Naive thymus-derived CD8-positive, alpha-beta T cell (primary cell): ENCODE measurements around the gene TAOK2. TPM values are rescaled to one million over a fixed set of nuclear protein-coding genes. Genes with fewer than 3 reads are reported as not detected.
A peak's percentile ranks its signal among the peaks of the same experiment; 100 is the strongest.

Experiments used
- ATAC-seq, 2 donors: fragments of 150-1000 bp; cut with Tn5 transposase in 1 of 2; sonication (Bioruptor Pico), chemical (Tn5 transposase) in 1 of 2; 1 replicate in 1 of 2; 2 replicates in 1 of 2; pipeline ENCODE4 v1.10.0; 2021; ENCODE audit warnings: mild to moderate bottlenecking in 2 of 2, moderate library complexity in 2 of 2
- POLR2A ChIA-PET: fragments of 350-600 bp; sonication (Branson Sonifier 250); formaldehyde crosslinking; loops from one replicate; lab custom pipeline; 2021; ENCODE audit warnings: antibody characterized with exemption; lab: Charles Lee
- DNase-seq, 10 donors: peaks; one replicate each; pipeline versions ENCODE4 v3.0.0 to v3.0.0-alpha.2; 2020 to 2022
- H3K27ac Mint-ChIP-seq, 10 donors: one replicate each; pipeline ENCODE4 v1.8.0; 2020 to 2022; ENCODE audit warnings: mild to moderate bottlenecking in 10 of 10, mixed read lengths in 10 of 10, moderate library complexity in 4 of 10, inconsistent platforms in 1 of 10
- H3K27me3 Mint-ChIP-seq, 5 donors: one replicate each; pipeline ENCODE4 v1.8.0; 2021 to 2022; ENCODE audit warnings: mixed read lengths in 5 of 5
- H3K36me3 Mint-ChIP-seq, 3 donors: one replicate each; pipeline ENCODE4 v1.8.0; 2020 to 2022; ENCODE audit warnings: mixed read lengths in 3 of 3, mild to moderate bottlenecking in 2 of 3, inconsistent platforms in 1 of 3
- H3K4me1 Mint-ChIP-seq, 4 donors: one replicate each; pipeline ENCODE4 v1.8.0; 2021 to 2022; ENCODE audit warnings: mixed read lengths in 4 of 4
- H3K4me3 Mint-ChIP-seq, 10 donors: one replicate each; pipeline ENCODE4 v1.8.0; 2020 to 2022; ENCODE audit warnings: mild to moderate bottlenecking in 10 of 10, mixed read lengths in 10 of 10, moderate library complexity in 6 of 10, inconsistent platforms in 1 of 10
- H3K9me3 Mint-ChIP-seq, 9 donors: one replicate each; pipeline ENCODE4 v1.8.0; 2020 to 2022; ENCODE audit warnings: mixed read lengths in 9 of 9, mild to moderate bottlenecking in 3 of 9, inconsistent platforms in 1 of 9, moderate library complexity in 1 of 9
- polyA plus RNA-seq, 3 donors: library from polyadenylated mRNA; unstranded; fragments of 300-500 nt; fragmentation: Illumina TruSeq; gene quantifications; one replicate each; pipeline ENCODE4 v1.2.3, GENCODE V29; 2021
- total RNA-seq, 8 experiments: library from RNA in 2 of 8; stranded (reverse) in 2 of 8; gene quantifications; one replicate each; pipeline ENCODE4 v1.2.3 and lab custom pipeline; 2021 to 2026

TAOK2 gene
- total and polyA plus RNA-seq, 5 experiments from 2014 or later, result 2.6 to 42.6 (median 6.6) TPM

GRCh38 chr16:30022887-30023286, 49.2 kb downstream of the TAOK2 start, which contains the start of gene C16orf92:
TSS of gene C16orf92 (plus strand) at chr16:30023198. CDS start at chr16:30023341, 143 bp downstream.
- POLR2A ChIA-PET, result interaction anchor here (0.6 kb wide), 1 partner anchor 9 kb away, joined by 6 read pairs; no protein-coding TSS in a partner anchor
- Mint-ChIP-seq H3K4me1 (peaks cover 6 to 13% (median 7%) of the 10 kb centered on the region in 4 donors), H3K27ac (no peak within 1 kb of the TSS), H3K9me3 (no peaks in the 10 kb centered on the region), H3K36me3 (no peaks in the 10 kb centered on the region), H3K4me3 (peak within 1 kb of the TSS in 1 of 10 donors; percentile 64), H3K27me3 (peaks cover 5 to 17% (median 15%) of the 10 kb centered on the region in 5 donors)
- no peak for DNase-seq
- no peak for ATAC-seq

GRCh38 chr16:30023586-30023985, 49.9 kb downstream of the TAOK2 start:
- no peak overlapping the region for H3K27ac Mint-ChIP-seq

GRCh38 chr16:30024451-30024850, 50.8 kb downstream of the TAOK2 start:
- H3K4me1 Mint-ChIP-seq, result peaks cover 6 to 16% (median 7%) of the 10 kb centered on the region in 4 donors
- ATAC-seq, result no peak
- peak overlapping the region in 1 of 10 donors; percentile 64 for H3K4me3 Mint-ChIP-seq
- H3K27ac Mint-ChIP-seq, result no peak overlapping the region
- H3K36me3 Mint-ChIP-seq, result no peaks in the 10 kb centered on the region
- peaks cover 9 to 33% (median 22%) of the 10 kb centered on the region in 5 donors for H3K27me3 Mint-ChIP-seq
- H3K9me3 Mint-ChIP-seq, result no peaks in the 10 kb centered on the region
- DNase-seq, result no peak
- POLR2A ChIA-PET, result interaction anchor here (0.6 kb wide), 1 partner anchor 150 kb away, joined by 3 read pairs; no protein-coding TSS in a partner anchor

More at GRCh38 chr16:30023586-30023985, 49.9 kb downstream of the TAOK2 start:
- no peak for DNase-seq
- POLR2A ChIA-PET, result no interaction called here
- Mint-ChIP-seq H3K9me3 (no peaks in the 10 kb centered on the region), H3K27me3 (peaks cover 5 to 24% (median 17%) of the 10 kb centered on the region in 5 donors), H3K4me1 (peaks cover 6 to 16% (median 7%) of the 10 kb centered on the region in 4 donors), H3K36me3 (no peaks in the 10 kb centered on the region), H3K4me3 (no peak overlapping the region)
- no peak for ATAC-seq

- no peak for ATAC-seq
- H3K4me3 Mint-ChIP-seq, result no peak overlapping the region
Observed at GRCh38 chr16:30025156-30025555, 51.5 kb downstream of the TAOK2 start.

GRCh38 chr16:30025574-30025973, 51.9 kb downstream of the TAOK2 start:
- Mint-ChIP-seq H3K9me3 (no peaks in the 10 kb centered on the region), H3K36me3 (no peaks in the 10 kb centered on the region), H3K27ac (no peak overlapping the region), H3K4me1 (peaks cover 11 to 27% (median 13%) of the 10 kb centered on the region in 4 donors), H3K27me3 (peaks cover 14 to 44% (median 31%) of the 10 kb centered on the region in 5 donors), H3K4me3 (no peak overlapping the region)
- ATAC-seq (no peak), DNase-seq (no peak)
- POLR2A ChIA-PET, result no interaction called here

More at GRCh38 chr16:30025156-30025555, 51.5 kb downstream of the TAOK2 start:
- DNase-seq, result no peak
- no peak overlapping the region for H3K27ac Mint-ChIP-seq
- H3K4me1 Mint-ChIP-seq, result peaks cover 10 to 23% (median 12%) of the 10 kb centered on the region in 4 donors
- H3K9me3 Mint-ChIP-seq, result no peaks in the 10 kb centered on the region
- POLR2A ChIA-PET, result no interaction called here
- no peaks in the 10 kb centered on the region for H3K36me3 Mint-ChIP-seq
- peaks cover 14 to 40% (median 28%) of the 10 kb centered on the region in 5 donors for H3K27me3 Mint-ChIP-seq

- Mint-ChIP-seq H3K27ac (no peak overlapping the region), H3K9me3 (no peaks in the 10 kb centered on the region), H3K27me3 (peaks cover 15 to 45% (median 31%) of the 10 kb centered on the region in 5 donors), H3K36me3 (no peaks in the 10 kb centered on the region), H3K4me3 (no peak overlapping the region), H3K4me1 (peaks cover 8 to 19% (median 8%) of the 10 kb centered on the region in 4 donors)
- DNase-seq (no peak), ATAC-seq (no peak)
- POLR2A ChIA-PET, result no interaction called here
Observed at GRCh38 chr16:30026449-30026848, 52.8 kb downstream of the TAOK2 start.

GRCh38 chr16:30027588-30028437, 54.1 kb downstream of the TAOK2 start:
- Mint-ChIP-seq H3K27me3 (peaks cover 21 to 57% (median 36%) of the 10 kb centered on the region in 5 donors), H3K4me3 (peak overlapping the region in 1 of 10 donors; percentile 11), H3K36me3 (no peaks in the 10 kb centered on the region), H3K9me3 (no peaks in the 10 kb centered on the region), H3K4me1 (peaks cover 10 to 24% (median 13%) of the 10 kb centered on the region in 4 donors), H3K27ac (peak overlapping the region in 3 of 10 donors; percentile 5 to 45 (median 19))
- POLR2A ChIA-PET, result no interaction called here
- DNase-seq (no peak), ATAC-seq (no peak)

GRCh38 chr16:30028438-30029076, 54.9 kb downstream of the TAOK2 start:
- POLR2A ChIA-PET, result no interaction called here
- Mint-ChIP-seq H3K27ac (no peak overlapping the region), H3K27me3 (peaks cover 21 to 57% (median 36%) of the 10 kb centered on the region in 5 donors), H3K36me3 (no peaks in the 10 kb centered on the region), H3K4me3 (no peak overlapping the region), H3K9me3 (no peaks in the 10 kb centered on the region), H3K4me1 (peaks cover 10 to 24% (median 13%) of the 10 kb centered on the region in 4 donors)
- DNase-seq (no peak), ATAC-seq (peak; percentile 31 to 32)

GRCh38 chr16:30030011-30030685, 56.5 kb downstream of the TAOK2 start:
- H3K4me3 Mint-ChIP-seq, result peak overlapping the region in 9 of 10 donors; percentile 36 to 83 (median 57)
- H3K9me3 Mint-ChIP-seq, result no peaks in the 10 kb centered on the region
- H3K27ac Mint-ChIP-seq, result peak overlapping the region in 2 of 10 donors; percentile 18 to 49
- no peak for ATAC-seq
- no peaks in the 10 kb centered on the region for H3K36me3 Mint-ChIP-seq
- H3K27me3 Mint-ChIP-seq, result peaks cover 24 to 65% (median 36%) of the 10 kb centered on the region in 5 donors
- no peak for DNase-seq
- peaks cover 10 to 24% (median 13%) of the 10 kb centered on the region in 4 donors for H3K4me1 Mint-ChIP-seq
- POLR2A ChIA-PET, result interaction anchor here (0.6 kb wide), 1 partner anchor 246 kb away, joined by 3 read pairs; no protein-coding TSS in a partner anchor

GRCh38 chr16:30030841-30031413, 57.3 kb downstream of the TAOK2 start, which contains the start of gene TLCD3B:
TSS of gene TLCD3B (minus strand) at chr16:30031271. CDS start at chr16:30030527, 744 bp downstream.
- Mint-ChIP-seq H3K36me3 (no peaks in the 10 kb centered on the region), H3K4me1 (peaks cover 10 to 24% (median 13%) of the 10 kb centered on the region in 4 donors), H3K27ac (peak within 1 kb of the TSS in 3 of 10 donors; percentile 18 to 49 (median 36)), H3K4me3 (peak within 1 kb of the TSS; percentile 36 to 83 (median 58)), H3K9me3 (no peaks in the 10 kb centered on the region), H3K27me3 (peaks cover 24 to 71% (median 36%) of the 10 kb centered on the region in 5 donors)
- peak; percentile 53 to 63 for ATAC-seq
- peak in 1 of 10 donors; percentile 24 for DNase-seq
- POLR2A ChIA-PET, result interaction anchor here (1.3 kb wide), 1 partner anchor 35 kb away, joined by 3 read pairs; the partner anchor contains the start of gene ALDOA

GRCh38 chr16:30031477-30031918, 57.8 kb downstream of the TAOK2 start:
- Mint-ChIP-seq H3K4me1 (peaks cover 10 to 24% (median 13%) of the 10 kb centered on the region in 4 donors), H3K36me3 (no peaks in the 10 kb centered on the region), H3K27ac (no peak overlapping the region), H3K4me3 (peak overlapping the region in 5 of 10 donors; percentile 18 to 80 (median 25)), H3K9me3 (no peaks in the 10 kb centered on the region), H3K27me3 (peaks cover 24 to 67% (median 35%) of the 10 kb centered on the region in 5 donors)
- DNase-seq, result no peak
- POLR2A ChIA-PET, result interaction anchor here (0.6 to 1.3 kb wide), 3 partner anchors 9 to 298 kb away, joined by 3 to 6 read pairs (median 3); partner anchors contain the start of genes ALDOA and C16orf92
- peak in 1 of 2 donors; percentile 15 for ATAC-seq
